ENCODE results near the gene TUBG2. TPM values are rescaled to one million over a fixed set of nuclear protein-coding genes. Genes with fewer than 3 reads are reported as not detected.

The TUBG2 gene
- total RNA-seq, 1 experiment from 2014 or later: 20.4 TPM

GRCh38 chr17:42675965-42676423 is 16.9 kb downstream of the TUBG2 start:
- Histone ChIP-seq H3K9me3 (ENCODE audit: control insufficient read depth, low read depth, low read length) (no peaks in the 10 kb centered on the region), H4K8ac (replicated peaks; ENCODE audit: insufficient read length, low read depth, low read length) (no peak overlapping the region), H3K23me2 (ENCODE audit: insufficient read length, low read depth, low read length, poor library complexity, severe bottlenecking) (peaks cover 25% of the 10 kb centered on the region), H3K4ac (ENCODE audit: low read depth, low read length) (no peak overlapping the region), H2AK5ac (ENCODE audit: insufficient read length, low read length) (no peak overlapping the region), H4K5ac (ENCODE audit: insufficient read length, low read depth, low read length) (no peak overlapping the region), H3K27me3 (ENCODE audit: insufficient read depth, low read length) (no peaks in the 10 kb centered on the region; the same call in 1 of the 2 replicates), H2BK20ac (ENCODE audit: low read depth, low read length, poor library complexity, severe bottlenecking) (no peak overlapping the region), H2AFZ (ENCODE audit: low read length) (no peak overlapping the region), H2BK5ac (ENCODE audit: insufficient read length, low read length) (no peak overlapping the region), H2BK15ac (ENCODE audit: low read depth, low read length) (no peak overlapping the region), H3K18ac (ENCODE audit: insufficient read length, low read depth, low read length) (no peak overlapping the region), H3K23ac (ENCODE audit: insufficient read length, low read depth, low read length) (no peak overlapping the region), H3K56ac (ENCODE audit: insufficient read length, low read depth, low read length) (no peak overlapping the region), H3K4me2 (ENCODE audit: insufficient read depth, insufficient read length, low read length) (peak overlapping the region; percentile 80), H3K4me1 (ENCODE audit: insufficient read depth, low read length) (peaks cover 6% of the 10 kb centered on the region; the same call in 1 of the 2 replicates), H3K79me2 (ENCODE audit: insufficient read depth, low read length) (no peaks in the 10 kb centered on the region; the same call in 1 of the 2 replicates), H4K20me1 (ENCODE audit: control insufficient read depth, insufficient read depth, insufficient read length) (no peaks in the 10 kb centered on the region), H3K27ac (ENCODE audit: insufficient read length, low read depth, low read length) (no peak overlapping the region), H2BK120ac (ENCODE audit: low read depth, low read length, poor library complexity, severe bottlenecking) (no peak overlapping the region), H3K79me1 (ENCODE audit: insufficient read depth, low read depth, low read length, poor library complexity, severe bottlenecking) (no peaks in the 10 kb centered on the region), H3K9ac (ENCODE audit: extremely low read depth, insufficient read length, low read length) (no peak overlapping the region), H3K14ac (ENCODE audit: insufficient read depth, low read length) (no peak overlapping the region), H3T11ph (ENCODE audit: low read length) (no peak overlapping the region), H2BK12ac (ENCODE audit: insufficient read length, low read depth, low read length) (no peak overlapping the region), H4K91ac (ENCODE audit: insufficient read length, low read depth, low read length) (no peak overlapping the region)
- TF ChIP-seq CTCF (conservative IDR thresholded peaks at IDR 0.05): no peak
- Mint-ChIP-seq H3K9me3 (no peaks in the 10 kb centered on the region; a peak in 2 of 5 replicates), H3K36me3 (ENCODE audit: insufficient read depth in 1 of 3, low read depth in 3 of 3) (peaks cover 9 to 10% (median 9%) of the 10 kb centered on the region in 3 experiments; a peak in 6 of 7 replicates), H3K4me3 (peak overlapping the region; percentile 82 to 92), H3K27ac (peak overlapping the region in 1 of 3 experiments; percentile 89; a peak in 3 of 7 replicates), H3K4me1 (peaks cover 28 to 41% of the 10 kb centered on the region in 2 experiments), H3K27me3 (ENCODE audit: low read depth) (peaks cover 8% of the 10 kb centered on the region)
- WGBS (ENCODE audit: extremely low coverage, insufficient read length, low lambda C conversion rate): no CpG with 5 or more reads among the region's 43 CpGs
- peak; percentile 64 for DNase-seq

Measured in H9 (cell line).